Measurements from ENCODE around the gene LIN37.

The LIN37 gene

GRCh38 chr19:35775298-35776101, 27.1 kb downstream of the LIN37 start, which contains the start of gene ARHGAP33:
TSS of gene ARHGAP33 (plus strand) at chr19:35775564. CDS start at chr19:35775659, 95 bp downstream.
- peak; percentile 99 for DNase-seq

- DNase-seq = no peak
Observed at GRCh38 chr19:35776102-35776788, 27.9 kb downstream of the LIN37 start.

- no peak for DNase-seq
Observed at GRCh38 chr19:35777086-35777841, 28.9 kb downstream of the LIN37 start.

GRCh38 chr19:35777961-35778360, 29.6 kb downstream of the LIN37 start:
- no peak for DNase-seq

GRCh38 chr19:35779033-35779432, 30.7 kb downstream of the LIN37 start:
- DNase-seq = no peak

GRCh38 chr19:35780058-35780457, 31.7 kb downstream of the LIN37 start:
- DNase-seq = no peak

- no peak for DNase-seq
Observed at GRCh38 chr19:35780717-35781116, 32.3 kb downstream of the LIN37 start.

- DNase-seq = no peak
Observed at GRCh38 chr19:35781650-35782049, 33.3 kb downstream of the LIN37 start.

- no peak for DNase-seq
Observed at GRCh38 chr19:35782589-35782988, 34.2 kb downstream of the LIN37 start.

GRCh38 chr19:35783469-35784434, 35.4 kb downstream of the LIN37 start:
- DNase-seq = no peak

GRCh38 chr19:35784503-35785338, 36.3 kb downstream of the LIN37 start:
- no peak for DNase-seq

GRCh38 chr19:35785339-35785627, 36.9 kb downstream of the LIN37 start:
- DNase-seq = no peak

GRCh38 chr19:35786299-35787160, 38.2 kb downstream of the LIN37 start:
- no peak for DNase-seq

GRCh38 chr19:35787227-35787799, 38.9 kb downstream of the LIN37 start:
- no peak for DNase-seq

GRCh38 chr19:35788205-35788960, 40.0 kb downstream of the LIN37 start:
- no peak for DNase-seq

- DNase-seq = no peak
Observed at GRCh38 chr19:35789195-35789977, 41.0 kb downstream of the LIN37 start.

- no peak for DNase-seq
Observed at GRCh38 chr19:35789978-35790944, 41.9 kb downstream of the LIN37 start.

All from activated T-cell treated with anti-CD3 and anti-CD28 coated beads, Interleukin-2, amount 50 U/mL, for 1 hour (primary cell).